ENCODE data around the gene C2orf68. TPM values are rescaled to one million over a fixed set of nuclear protein-coding genes. Genes with fewer than 3 reads are reported as not detected.

The C2orf68 gene
- total and polyA plus RNA-seq, 2 of the 13 experiments (the other 11 are each of a cell fraction or from before 2014, with no cell fraction given) = 47.1 to 77.4 TPM

DNA sequence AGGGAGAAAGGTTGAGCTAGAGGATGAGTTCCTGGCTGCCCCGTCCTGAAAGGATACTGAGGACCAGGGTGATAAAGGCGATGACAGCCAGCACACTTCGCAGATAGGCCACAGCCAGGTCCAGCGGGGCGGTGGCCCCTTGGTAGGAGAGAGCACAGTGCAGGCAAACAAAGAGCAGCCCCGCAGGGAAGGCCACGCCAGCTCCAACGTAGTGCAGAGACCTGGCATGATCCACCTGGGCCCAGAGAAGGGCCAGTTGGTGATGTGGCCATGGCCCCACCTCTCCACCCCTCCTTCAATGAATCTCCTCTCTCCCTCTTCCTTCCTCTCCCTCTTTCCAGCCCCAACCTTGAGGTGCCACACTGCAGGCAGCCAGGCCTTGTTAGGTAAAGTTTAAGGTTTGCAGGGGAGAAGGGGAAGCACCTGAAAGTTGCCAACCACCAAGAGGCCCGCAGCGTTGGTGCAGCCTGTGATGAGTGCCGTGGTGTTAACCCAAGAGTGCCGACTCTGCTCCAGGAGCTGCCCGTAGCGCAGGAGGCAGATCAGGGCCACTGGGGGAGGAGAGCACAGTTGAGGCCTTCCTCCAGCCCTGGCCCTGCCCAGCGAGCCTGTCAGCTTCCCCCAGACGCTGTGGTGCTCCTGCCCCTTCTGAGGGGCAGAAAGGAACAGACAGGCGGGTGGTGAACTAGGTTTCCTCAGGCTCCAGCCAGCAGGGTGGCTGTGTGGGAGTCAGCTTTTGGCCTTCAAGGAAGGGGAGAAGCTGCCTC is 12.2 kb downstream of the C2orf68 start (continued):
- TF ChIP-seq REL (CRISPR knock-in tag; conservative IDR thresholded peaks at IDR 0.05) (no peak), GATA4 (IDR thresholded peaks at IDR 0.05; ENCODE audit: borderline replicate concordance, low read depth) (no peak), ZNF607 (CRISPR knock-in tag; IDR thresholded peaks at IDR 0.05; ENCODE audit: borderline replicate concordance) (no peak), AGO1 (IDR thresholded peaks at IDR 0.05; ENCODE audit: low read depth, low read length, poor library complexity, severe bottlenecking) (peak; percentile 57), ZNF570 (CRISPR knock-in tag; IDR thresholded peaks at IDR 0.05; ENCODE audit: borderline replicate concordance) (no peak), ZKSCAN8 (CRISPR knock-in tag; IDR thresholded peaks at IDR 0.05; ENCODE audit: borderline replicate concordance) (no peak), BRD4 (CRISPR knock-in tag; IDR thresholded peaks at IDR 0.05) (no peak), KLF6 (CRISPR knock-in tag; IDR thresholded peaks at IDR 0.05) (no peak), ZNF720 (CRISPR knock-in tag; IDR thresholded peaks at IDR 0.05) (no peak), PAXIP1 (CRISPR knock-in tag; conservative IDR thresholded peaks at IDR 0.05) (peak; percentile 24; the same call in 1 of the 2 replicates), ZNF687 (CRISPR knock-in tag; IDR thresholded peaks at IDR 0.05) (peak; percentile 79), JUN (CRISPR knock-in tag; IDR thresholded peaks at IDR 0.05) (no peak), ZBTB42 (CRISPR knock-in tag; IDR thresholded peaks at IDR 0.05) (no peak), FOXA1 (IDR thresholded peaks at IDR 0.05) (no peak), FOXA1 (CRISPR knock-in tag; IDR thresholded peaks at IDR 0.05) (0 out of 2 replicates have a peak, but pooled peaks have one; percentile 9), HNRNPLL (IDR thresholded peaks at IDR 0.05; ENCODE audit: low read depth, low read length, poor library complexity, severe bottlenecking) (peak; percentile 38), ZNF563 (CRISPR knock-in tag; IDR thresholded peaks at IDR 0.05) (0 out of 2 replicates have a peak, but pooled peaks have one; percentile 34), SIX4 (CRISPR knock-in tag; IDR thresholded peaks at IDR 0.05) (no peak)
- TF ChIP-seq, protein P1, sequence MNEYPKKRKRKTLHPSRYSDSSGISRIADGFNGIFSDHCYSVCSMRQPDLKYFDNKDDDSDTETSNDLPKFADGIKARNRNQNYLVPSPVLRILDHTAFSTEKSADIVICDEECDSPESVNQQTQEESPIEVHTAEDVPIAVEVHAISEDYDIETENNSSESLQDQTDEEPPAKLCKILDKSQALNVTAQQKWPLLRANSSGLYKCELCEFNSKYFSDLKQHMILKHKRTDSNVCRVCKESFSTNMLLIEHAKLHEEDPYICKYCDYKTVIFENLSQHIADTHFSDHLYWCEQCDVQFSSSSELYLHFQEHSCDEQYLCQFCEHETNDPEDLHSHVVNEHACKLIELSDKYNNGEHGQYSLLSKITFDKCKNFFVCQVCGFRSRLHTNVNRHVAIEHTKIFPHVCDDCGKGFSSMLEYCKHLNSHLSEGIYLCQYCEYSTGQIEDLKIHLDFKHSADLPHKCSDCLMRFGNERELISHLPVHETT (CRISPR knock-in tag; conservative IDR thresholded peaks at IDR 0.05) = no peak
- TF ChIP-seq, protein P2, sequence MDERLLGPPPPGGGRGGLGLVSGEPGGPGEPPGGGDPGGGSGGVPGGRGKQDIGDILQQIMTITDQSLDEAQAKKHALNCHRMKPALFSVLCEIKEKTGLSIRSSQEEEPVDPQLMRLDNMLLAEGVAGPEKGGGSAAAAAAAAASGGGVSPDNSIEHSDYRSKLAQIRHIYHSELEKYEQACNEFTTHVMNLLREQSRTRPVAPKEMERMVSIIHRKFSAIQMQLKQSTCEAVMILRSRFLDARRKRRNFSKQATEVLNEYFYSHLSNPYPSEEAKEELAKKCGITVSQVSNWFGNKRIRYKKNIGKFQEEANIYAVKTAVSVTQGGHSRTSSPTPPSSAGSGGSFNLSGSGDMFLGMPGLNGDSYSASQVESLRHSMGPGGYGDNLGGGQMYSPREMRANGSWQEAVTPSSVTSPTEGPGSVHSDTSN (CRISPR knock-in tag; IDR thresholded peaks at IDR 0.05) = no peak
